Left ventricle myocardium inferior (tissue), 1 donor: ENCODE data around the gene SLC16A8. TPM values are rescaled to one million over a fixed set of nuclear protein-coding genes. Genes with fewer than 3 reads are reported as not detected.

Source experiments
- DNase-seq: peaks from one replicate; pipeline ENCODE4 v3.0.0-alpha.2; 2020
- H3K27ac ChIP-seq: fragments of 200-600 bp; replicated peaks from 2 replicates; pipeline ENCODE4 v1.8.0; 2021
- H3K27me3 ChIP-seq: fragments of 200-600 bp; 2 replicates; pipeline ENCODE4 v1.8.0; 2021; ENCODE audit warnings: low read depth
- H3K36me3 ChIP-seq: fragments of 200-600 bp; 2 replicates; pipeline ENCODE4 v1.8.0; 2021
- H3K4me1 ChIP-seq: fragments of 200-600 bp; 2 replicates; pipeline ENCODE4 v1.8.0; 2021
- H3K4me3 ChIP-seq: fragments of 200-600 bp; 2 replicates; pipeline ENCODE4 v1.8.0; 2021; ENCODE audit warnings: mild to moderate bottlenecking, moderate library complexity
- H3K9me3 ChIP-seq: fragments of 200-600 bp; replicated peaks from 2 replicates; pipeline ENCODE4 v1.8.0; 2021
- CTCF ChIP-seq: fragments of 200-600 bp; IDR thresholded peaks from 2 replicates; pipeline ENCODE4 v1.8.0; 2021; ENCODE audit warnings: antibody characterized with exemption, mild to moderate bottlenecking, borderline replicate concordance
- intact Hi-C: fragments of 100-400 bp; cut with micrococcal nuclease; formaldehyde crosslinking; loops from one replicate; pipeline ENCODE4 v1.11.0; 2022
- total RNA-seq: library from RNA; stranded (reverse); fragmentation: NEBNext Ultra II Directional; extraction: Animal tissue kit (Norgen Biotek cat#: 25700); gene quantifications from one replicate; pipeline ENCODE4 v1.2.1, GENCODE V29; 2021
- donor health status: DM: no; HTN: yes; CAD: no; lungs with severe emphysema.

The SLC16A8 gene
- total RNA-seq, 1 donor from 2014 or later: not detected

- Histone ChIP-seq H3K36me3 (peaks cover 34% of the 10 kb centered on the region), H3K27ac (no peak overlapping the region)
- intact Hi-C loops: no loop called here
Measured at GRCh38 chr22:38129856-38130255, 45.9 kb upstream of the SLC16A8 start.

GRCh38 chr22:38129021-38129420 is 45.0 kb upstream of the SLC16A8 start:
- H3K36me3 ChIP-seq: peaks cover 29% of the 10 kb centered on the region
- no peak for TF ChIP-seq CTCF
- intact Hi-C loops: no loop called here

More at GRCh38 chr22:38129856-38130255, 45.9 kb upstream of the SLC16A8 start:
- Histone ChIP-seq H3K27me3 (no peaks in the 10 kb centered on the region), H3K9me3 (no peaks in the 10 kb centered on the region), H3K4me3 (no peak overlapping the region), H3K4me1 (peaks cover 13% of the 10 kb centered on the region)
- no peak for TF ChIP-seq CTCF
- DNase-seq: no peak

GRCh38 chr22:38127869-38128268 is 43.9 kb upstream of the SLC16A8 start:
- Histone ChIP-seq H3K36me3 (peaks cover 28% of the 10 kb centered on the region), H3K9me3 (no peaks in the 10 kb centered on the region), H3K27me3 (no peaks in the 10 kb centered on the region), H3K27ac (no peak overlapping the region), H3K4me1 (peaks cover 13% of the 10 kb centered on the region), H3K4me3 (no peak overlapping the region)
- intact Hi-C loops: no loop called here
- no peak for DNase-seq
- no peak for TF ChIP-seq CTCF

More at GRCh38 chr22:38129021-38129420, 45.0 kb upstream of the SLC16A8 start:
- Histone ChIP-seq H3K27me3 (no peaks in the 10 kb centered on the region), H3K9me3 (no peaks in the 10 kb centered on the region), H3K4me3 (no peak overlapping the region), H3K27ac (no peak overlapping the region), H3K4me1 (peaks cover 13% of the 10 kb centered on the region)
- DNase-seq: no peak

- Histone ChIP-seq H3K27me3 (no peaks in the 10 kb centered on the region), H3K4me3 (no peak overlapping the region), H3K4me1 (peaks cover 13% of the 10 kb centered on the region), H3K27ac (no peak overlapping the region), H3K36me3 (peaks cover 21% of the 10 kb centered on the region), H3K9me3 (no peaks in the 10 kb centered on the region)
- no peak for DNase-seq
- intact Hi-C loops: no loop called here
- no peak for TF ChIP-seq CTCF
Measured at GRCh38 chr22:38126928-38127668, 43.1 kb upstream of the SLC16A8 start.

- no peak overlapping the region for H3K4me3 ChIP-seq
Measured at GRCh38 chr22:38125751-38126201, 41.8 kb upstream of the SLC16A8 start.

More at GRCh38 chr22:38125751-38126201, 41.8 kb upstream of the SLC16A8 start:
- H3K27me3 ChIP-seq: no peaks in the 10 kb centered on the region
- peaks cover 16% of the 10 kb centered on the region for H3K36me3 ChIP-seq
- intact Hi-C loops: no loop called here
- no peaks in the 10 kb centered on the region for H3K9me3 ChIP-seq
- peaks cover 2% of the 10 kb centered on the region for H3K4me1 ChIP-seq
- no peak for TF ChIP-seq CTCF
- no peak overlapping the region for H3K27ac ChIP-seq
- no peak for DNase-seq
